Uterus (tissue), 4 donors: ENCODE measurements around the gene BMPR2. TPM values are rescaled to one million over a fixed set of nuclear protein-coding genes. Genes with fewer than 3 reads are reported as not detected.
"Not testable (repeated sequence)": the region's sequence is repeated elsewhere in the genome, so short reads cannot be mapped to it uniquely, and the experiment has no call there.

ENCODE experiments used
- DNase-seq, 2 donors: peaks; one replicate each; pipeline ENCODE4 v3.0.0-alpha.2; 2019 to 2020
- H3K27ac ChIP-seq, 2 donors: fragments of 200-600 bp; sonication (generic); 1 replicate in 1 of 2; 2 replicates in 1 of 2; pipeline ENCODE4 v1.5.1; 2016 to 2018
- H3K27me3 ChIP-seq, 2 donors: fragments of 200-600 bp; sonication (generic); one replicate each; pipeline ENCODE4 v1.5.1; 2018 to 2019; ENCODE audit warnings: control low read depth in 1 of 2
- H3K36me3 ChIP-seq, 2 donors: fragments of 200-600 bp; sonication (generic); one replicate each; pipeline ENCODE4 v1.5.1; 2019; ENCODE audit warnings: control low read depth in 1 of 2
- H3K4me1 ChIP-seq, 2 donors: fragments of 200-600 bp; sonication (generic); one replicate each; pipeline ENCODE4 v1.5.1; 2018 to 2019; ENCODE audit warnings: control low read depth in 1 of 2
- H3K4me3 ChIP-seq, 2 donors: fragments of 200-600 bp; sonication (generic); 1 replicate in 1 of 2; 2 replicates in 1 of 2; pipeline ENCODE4 v1.5.1; 2018 to 2019; ENCODE audit warnings: mild to moderate bottlenecking in 1 of 2
- H3K9me3 ChIP-seq, 2 donors: fragments of 200-600 bp; sonication (generic); one replicate each; pipeline ENCODE4 v1.5.1; 2019; ENCODE audit warnings: control low read depth in 1 of 2
- POLR2A ChIP-seq, 2 donors: fragments of 450-650 bp; IDR thresholded peaks; one replicate each; pipeline ENCODE4 v1.6.1; 2016; ENCODE audit warnings: antibody characterized with exemption in 2 of 2, mild to moderate bottlenecking in 1 of 2, moderate library complexity in 1 of 2
- intact Hi-C: fragments of 100-400 bp; cut with DNase I; formaldehyde crosslinking; loops from one replicate; pipeline ENCODE4 v1.15.1; 2023; ENCODE audit warnings: low total_unique reads
- total RNA-seq, 4 donors: library from RNA; depleted of rRNA in 3 of 4; stranded (reverse); fragments of >200 nt in 3 of 4; gene quantifications; one replicate each; pipeline versions ENCODE4 v1.1.0 to v1.2.4, GENCODE V29; 2014 to 2023
- TF ChIP-seq, protein P1 (sequence below), 4 experiments: fragments of 200-600 bp in 2 of 4; fragments of 450-650 bp in 2 of 4; sonication (generic) in 2 of 4; IDR thresholded peaks; one replicate each; pipeline ENCODE4 v1.5.1; 2016 to 2019; ENCODE audit warnings: antibody characterized with exemption in 4 of 4, mild to moderate bottlenecking in 2 of 4, moderate library complexity in 1 of 4
- donor health status: DM: yes; HTN: yes; CAD: no.

BMPR2 gene
- total RNA-seq, 4 donors from 2014 or later = 38.7 to 101 (median 62.3) TPM

DNA sequence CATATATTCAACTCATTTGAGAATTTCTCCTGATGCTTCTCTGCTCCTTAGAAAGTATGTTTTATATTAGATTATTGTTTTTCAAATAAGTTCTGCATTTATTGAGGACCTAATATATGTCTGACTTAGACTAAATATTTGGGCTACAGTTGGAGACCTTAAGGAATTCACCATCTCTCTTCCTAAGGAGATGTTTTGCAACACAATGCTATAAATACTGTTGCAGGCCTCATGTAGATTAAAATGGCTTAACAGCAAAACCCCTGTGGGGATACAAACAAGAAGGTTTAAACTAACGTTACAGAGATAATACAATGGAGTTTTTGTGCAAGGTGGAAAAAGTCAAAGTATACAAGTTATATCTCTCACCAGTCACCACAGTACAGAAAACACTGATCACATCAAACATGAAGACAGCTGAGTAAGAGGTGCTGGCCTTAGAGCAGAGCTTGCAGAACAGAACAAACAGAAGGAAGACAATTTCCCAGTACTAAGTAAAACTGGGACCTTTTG, 20.1 kb upstream of the BMPR2 start:
- no peaks in the 10 kb centered on the region for H3K36me3 ChIP-seq
- no peaks in the 10 kb centered on the region for H3K27me3 ChIP-seq
- no peak for DNase-seq
- TF ChIP-seq, protein P1, sequence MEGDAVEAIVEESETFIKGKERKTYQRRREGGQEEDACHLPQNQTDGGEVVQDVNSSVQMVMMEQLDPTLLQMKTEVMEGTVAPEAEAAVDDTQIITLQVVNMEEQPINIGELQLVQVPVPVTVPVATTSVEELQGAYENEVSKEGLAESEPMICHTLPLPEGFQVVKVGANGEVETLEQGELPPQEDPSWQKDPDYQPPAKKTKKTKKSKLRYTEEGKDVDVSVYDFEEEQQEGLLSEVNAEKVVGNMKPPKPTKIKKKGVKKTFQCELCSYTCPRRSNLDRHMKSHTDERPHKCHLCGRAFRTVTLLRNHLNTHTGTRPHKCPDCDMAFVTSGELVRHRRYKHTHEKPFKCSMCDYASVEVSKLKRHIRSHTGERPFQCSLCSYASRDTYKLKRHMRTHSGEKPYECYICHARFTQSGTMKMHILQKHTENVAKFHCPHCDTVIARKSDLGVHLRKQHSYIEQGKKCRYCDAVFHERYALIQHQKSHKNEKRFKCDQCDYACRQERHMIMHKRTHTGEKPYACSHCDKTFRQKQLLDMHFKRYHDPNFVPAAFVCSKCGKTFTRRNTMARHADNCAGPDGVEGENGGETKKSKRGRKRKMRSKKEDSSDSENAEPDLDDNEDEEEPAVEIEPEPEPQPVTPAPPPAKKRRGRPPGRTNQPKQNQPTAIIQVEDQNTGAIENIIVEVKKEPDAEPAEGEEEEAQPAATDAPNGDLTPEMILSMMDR (IDR thresholded peaks at IDR 0.05) = no peak
- no peak for TF ChIP-seq POLR2A (IDR thresholded peaks at IDR 0.05)
- intact Hi-C loops = no loop called here
- no peak overlapping the region for H3K27ac ChIP-seq
- H3K4me3 ChIP-seq = no peak overlapping the region
- no peaks in the 10 kb centered on the region for H3K9me3 ChIP-seq
- H3K4me1 ChIP-seq = no peaks in the 10 kb centered on the region

DNA sequence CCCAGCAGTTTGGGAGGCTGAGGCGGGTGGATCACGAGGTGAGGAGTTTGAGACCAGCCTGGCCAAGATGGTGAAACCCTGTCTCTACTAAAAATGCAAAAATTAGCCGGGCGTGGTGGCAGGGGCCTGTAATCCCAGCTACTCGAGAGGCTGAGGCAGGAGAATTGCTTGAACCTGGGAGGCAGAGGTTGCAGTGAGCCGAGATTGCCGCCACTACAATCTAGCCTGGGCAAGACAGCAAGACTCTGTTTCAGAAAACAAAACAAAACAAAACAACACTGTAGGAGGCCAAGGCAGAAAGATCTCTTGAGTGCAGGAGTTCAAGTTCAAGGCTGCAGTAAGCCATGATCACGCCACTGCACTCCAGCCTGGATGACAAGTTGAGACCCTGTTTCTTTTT, 17.2 kb upstream of the BMPR2 start:
- DNase-seq, intact Hi-C loops, H3K36me3 ChIP-seq, H3K4me1 ChIP-seq, H3K4me3 ChIP-seq, H3K27me3 ChIP-seq, H3K27ac ChIP-seq, H3K9me3 ChIP-seq: not testable (repeated sequence)

DNA sequence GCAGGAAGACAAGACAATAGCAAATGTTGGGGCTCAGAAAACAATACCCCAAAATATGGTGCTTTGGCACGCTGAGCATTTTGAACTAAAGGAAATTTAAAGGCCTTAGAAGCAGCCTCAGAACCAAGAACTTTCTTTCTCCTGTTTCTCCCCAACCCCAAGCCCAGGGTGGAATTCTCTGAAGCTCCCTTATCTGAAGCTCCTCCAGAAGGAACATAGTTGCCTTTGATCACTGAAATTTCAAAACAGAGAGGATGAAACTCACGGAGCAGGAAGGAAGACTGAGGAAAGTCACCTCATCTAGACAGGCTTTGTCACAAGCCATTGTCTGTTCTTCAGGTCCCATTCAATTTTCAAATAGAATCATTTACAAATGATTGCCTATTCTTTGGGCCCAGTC, 15.5 kb upstream of the BMPR2 start:
- no peaks in the 10 kb centered on the region for H3K9me3 ChIP-seq
- no peaks in the 10 kb centered on the region for H3K27me3 ChIP-seq
- H3K27ac ChIP-seq = no peak overlapping the region
- intact Hi-C loops = no loop called here
- H3K4me1 ChIP-seq = no peaks in the 10 kb centered on the region
- DNase-seq = no peak
- TF ChIP-seq, protein P1 (IDR thresholded peaks at IDR 0.05) = no peak
- no peak for TF ChIP-seq POLR2A (IDR thresholded peaks at IDR 0.05)
- H3K4me3 ChIP-seq = no peak overlapping the region
- H3K36me3 ChIP-seq = no peaks in the 10 kb centered on the region

DNA sequence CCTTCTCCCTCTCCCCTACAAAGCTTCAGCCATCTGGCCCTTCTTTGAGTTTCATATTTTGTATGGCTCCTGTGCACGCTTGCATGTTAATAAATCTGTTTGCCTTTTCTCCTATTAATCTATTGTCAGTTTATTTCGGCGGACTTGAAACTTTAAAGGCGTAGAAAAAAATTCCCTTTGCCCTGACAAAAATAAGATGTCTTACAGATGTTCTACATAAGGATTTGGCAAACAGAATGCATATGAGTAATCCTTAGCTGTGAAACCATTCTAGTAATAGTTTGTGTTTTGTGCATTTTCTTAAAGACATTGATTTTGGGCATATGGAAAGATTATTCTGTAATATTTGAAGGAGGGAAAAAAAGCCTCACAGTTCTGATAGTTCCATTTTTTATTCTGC, 15.0 kb upstream of the BMPR2 start:
- no peaks in the 10 kb centered on the region for H3K9me3 ChIP-seq
- no peak for TF ChIP-seq POLR2A (IDR thresholded peaks at IDR 0.05)
- H3K4me1 ChIP-seq = no peaks in the 10 kb centered on the region
- no peak overlapping the region for H3K27ac ChIP-seq
- intact Hi-C loops = no loop called here
- no peaks in the 10 kb centered on the region for H3K36me3 ChIP-seq
- H3K27me3 ChIP-seq = no peaks in the 10 kb centered on the region
- no peak for DNase-seq
- no peak overlapping the region for H3K4me3 ChIP-seq

DNA sequence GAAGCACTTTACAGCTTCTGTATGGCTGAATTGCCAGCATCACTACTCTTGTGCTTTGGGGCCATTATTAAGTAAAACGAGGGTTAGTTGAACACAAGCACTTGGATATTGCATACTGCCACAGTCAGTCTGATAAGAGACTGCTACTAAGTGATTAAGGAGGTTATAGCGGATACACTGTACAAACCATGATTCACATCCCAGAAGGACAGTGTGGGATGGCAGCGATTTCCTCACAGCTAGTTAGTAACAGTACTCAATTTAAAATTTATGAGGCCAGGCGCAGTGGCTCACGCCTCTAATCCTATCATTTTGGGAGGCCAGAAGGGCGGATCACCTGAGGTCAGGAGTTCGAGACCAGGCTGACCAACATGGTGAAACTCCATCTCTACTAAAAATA, 2.6 kb upstream of the BMPR2 start:
- TF ChIP-seq, protein P1 (IDR thresholded peaks at IDR 0.05) = no peak
- no peak for TF ChIP-seq POLR2A (IDR thresholded peaks at IDR 0.05)
- Histone ChIP-seq H3K4me1 (no peaks in the 10 kb centered on the region), H3K27me3 (no peaks in the 10 kb centered on the region), H3K36me3 (no peaks in the 10 kb centered on the region), H3K9me3 (no peaks in the 10 kb centered on the region), H3K27ac (no peak overlapping the region), H3K4me3 (no peak overlapping the region)
- no peak for DNase-seq
- intact Hi-C loops = no loop called here

DNA sequence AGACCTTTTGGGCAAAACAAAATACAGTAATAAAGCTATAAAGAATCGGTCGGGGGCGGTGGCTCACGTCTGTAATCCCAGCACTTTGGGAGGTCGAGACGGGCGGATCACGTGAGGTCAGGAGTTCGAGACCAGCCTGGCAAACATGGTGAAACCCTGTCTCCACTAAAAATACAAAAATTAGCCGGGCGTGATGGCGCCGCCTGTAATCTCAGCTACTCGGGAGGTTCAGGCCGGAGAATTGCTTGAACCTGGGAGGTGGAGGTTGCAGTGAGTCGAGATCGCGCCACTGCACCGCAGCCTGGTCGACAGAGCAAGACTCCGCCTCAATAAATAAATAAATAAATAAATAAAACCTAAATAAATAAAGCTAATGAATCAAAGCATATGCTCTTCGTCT, 1.7 kb upstream of the BMPR2 start:
- H3K9me3 ChIP-seq, H3K4me3 ChIP-seq, intact Hi-C loops: not testable (repeated sequence)

DNA sequence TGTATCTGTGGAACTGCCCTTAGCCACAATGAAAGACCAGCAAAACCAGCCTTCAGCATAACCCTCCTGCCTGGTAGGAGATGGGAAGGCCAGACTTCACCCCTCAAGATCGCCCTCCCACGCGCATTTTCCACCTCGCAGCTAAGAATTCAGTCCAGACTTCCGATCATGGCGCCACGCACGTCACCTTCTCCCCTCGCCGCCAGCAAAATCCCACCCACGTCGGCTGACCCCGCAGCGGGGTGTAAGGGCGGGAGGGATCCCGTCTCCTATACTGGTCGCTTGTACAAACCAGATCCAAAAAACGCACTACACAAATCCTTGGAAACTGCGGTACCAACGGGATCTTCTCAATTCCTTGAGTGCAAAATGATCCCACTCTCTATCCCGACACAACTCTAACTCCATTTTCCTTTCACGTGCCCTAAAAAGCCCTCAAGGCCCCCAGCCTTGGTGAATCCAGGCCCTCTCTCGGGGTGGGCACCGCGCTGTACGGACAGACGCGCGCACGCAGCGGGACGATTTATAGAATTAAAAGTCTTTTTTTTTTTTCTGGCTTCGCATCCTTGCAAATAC, 1.0 kb upstream of the BMPR2 start:
- TF ChIP-seq, protein P1 (IDR thresholded peaks at IDR 0.05) = no peak
- no peak for TF ChIP-seq POLR2A (IDR thresholded peaks at IDR 0.05)
- Histone ChIP-seq H3K9me3 (no peaks in the 10 kb centered on the region), H3K4me3 (peak overlapping the region; percentile 84 to 92), H3K4me1 (no peaks in the 10 kb centered on the region), H3K27ac (peak overlapping the region; percentile 98 to 99), H3K27me3 (no peaks in the 10 kb centered on the region), H3K36me3 (no peaks in the 10 kb centered on the region)
- intact Hi-C loops = no loop called here
- DNase-seq = peak; percentile 69 to 71

More for the DNA sequence above, 1.7 kb upstream of the BMPR2 start:
- not testable (repeated sequence) for H3K27me3 ChIP-seq, H3K36me3 ChIP-seq, H3K4me1 ChIP-seq
- peak in 1 of 2 donors; percentile 19 for DNase-seq
- H3K27ac ChIP-seq = peak overlapping the region in 1 of 2 donors; percentile 98
